Karpas-422 (cell line): Measurements from ENCODE around the gene KRT74. TPM values are rescaled to one million over a fixed set of nuclear protein-coding genes. Genes with fewer than 3 reads are reported as not detected.

ENCODE experiments used
- DNase-seq: peaks from one replicate; pipeline ENCODE4 v3.0.0-alpha.2; 2015
- H2AFZ ChIP-seq: fragments of 200-600 bp; sonication (generic); 2 replicates; pipeline ENCODE4 v1.6.1; 2014; ENCODE audit warnings: antibody characterized with exemption, low read length, mixed read lengths
- H3K27ac ChIP-seq: fragments of 200-600 bp; sonication (generic); 2 replicates; pipeline ENCODE4 v1.5.1; 2014; ENCODE audit warnings: mild to moderate bottlenecking, low read length, moderate library complexity
- H3K27me3 ChIP-seq: fragments of 200-600 bp; sonication (generic); 2 replicates; pipeline ENCODE4 v1.6.1; 2014; ENCODE audit warnings: low read length, mixed read lengths
- H3K36me3 ChIP-seq: fragments of 200-600 bp; sonication (generic); 2 replicates; pipeline ENCODE4 v1.6.1; 2014; ENCODE audit warnings: low read length, mixed read lengths; ENCODE audit not compliant: insufficient read depth
- H3K4me1 ChIP-seq: fragments of 200-600 bp; sonication (generic); 2 replicates; pipeline ENCODE4 v1.6.1; 2014; ENCODE audit warnings: mild to moderate bottlenecking, low read length, mixed read lengths
- H3K4me2 ChIP-seq: fragments of 200-600 bp; sonication (generic); 2 replicates; pipeline ENCODE4 v1.6.1; 2014; ENCODE audit warnings: low read length, low read depth, mild to moderate bottlenecking; ENCODE audit not compliant: poor library complexity, severe bottlenecking
- H3K4me3 ChIP-seq: fragments of 200-600 bp; sonication (generic); 2 replicates; pipeline ENCODE4 v1.5.1; 2014; ENCODE audit warnings: mild to moderate bottlenecking, antibody characterized with exemption, low read length, mixed read lengths
- H3K79me2 ChIP-seq: fragments of 200-600 bp; sonication (generic); 2 replicates; pipeline ENCODE4 v1.6.1; 2014; ENCODE audit warnings: mild to moderate bottlenecking, low read length, mixed read lengths
- H3K9ac ChIP-seq: fragments of 200-600 bp; sonication (generic); 2 replicates; pipeline ENCODE4 v1.6.0; 2014; ENCODE audit warnings: low read length
- H3K9me2 ChIP-seq: fragments of 200-600 bp; sonication (generic), shearing (Covaris generic); replicated peaks from 2 replicates; pipeline ENCODE4 v1.6.0; 2014; ENCODE audit warnings: mild to moderate bottlenecking, low read length, moderate library complexity; ENCODE audit not compliant: insufficient read depth
- H3K9me3 ChIP-seq: fragments of 300-700, 200-600 bp; sonication (generic); 2 replicates; pipeline ENCODE4 v1.6.1; 2014; ENCODE audit warnings: low read length, mixed read lengths
- H4K20me1 ChIP-seq: fragments of 200-600 bp; sonication (generic); 2 replicates; pipeline ENCODE4 v1.6.1; 2014; ENCODE audit warnings: mild to moderate bottlenecking, antibody characterized with exemption, low read length, low read depth; ENCODE audit not compliant: insufficient read depth
- total RNA-seq: library from RNA; depleted of rRNA; stranded (reverse); fragments of >200 nt; shearing (Covaris generic); gene quantifications from 2 replicates; pipeline ENCODE4 v1.2.3, GENCODE V29; 2014; ENCODE audit warnings: low replicate concordance; rRNA removed

Gene KRT74
- total RNA-seq, 1 experiment from 2014 or later: not detected

DNA sequence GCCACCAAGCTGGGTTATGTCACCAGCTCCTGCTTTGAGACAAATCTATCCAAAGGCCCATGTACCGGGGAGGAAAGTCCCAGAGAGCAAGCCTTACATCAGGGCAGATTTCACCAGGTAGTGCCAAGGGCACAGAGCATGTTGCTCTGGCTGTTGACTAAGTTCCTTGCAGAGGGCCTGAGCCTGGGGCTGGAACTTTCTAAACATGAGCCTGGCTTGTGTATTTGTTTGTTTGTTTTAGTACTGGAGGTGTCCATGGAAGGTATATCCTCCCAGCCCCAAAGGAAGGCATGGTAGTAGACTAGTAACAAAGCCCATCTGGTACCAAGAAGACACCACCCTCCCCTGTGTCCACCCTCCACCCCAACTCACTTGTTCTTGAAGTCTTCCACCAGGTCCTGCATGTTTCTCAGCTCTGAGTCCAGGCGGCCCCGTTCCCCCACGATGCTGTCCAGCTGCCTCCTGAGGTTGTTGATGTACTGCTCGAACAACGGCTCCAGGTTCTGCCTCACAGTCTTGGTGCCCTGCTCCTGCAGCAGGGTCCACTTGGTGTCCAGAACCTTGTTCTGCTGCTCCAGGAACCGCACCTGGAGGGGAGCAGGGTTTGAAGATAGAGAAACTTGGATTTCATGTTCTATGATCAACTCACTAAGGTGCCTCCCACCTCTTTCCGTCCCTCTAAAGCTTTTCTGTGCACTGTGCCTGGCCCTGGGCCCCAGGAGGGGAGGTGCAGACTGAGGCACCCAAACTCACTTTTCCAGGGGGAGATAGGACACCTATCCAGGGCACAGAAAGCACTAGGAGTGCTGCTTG is 54.9 kb downstream of the KRT74 start:
- no peaks in the 10 kb centered on the region for H3K27me3 ChIP-seq
- DNase-seq: no peak
- no peaks in the 10 kb centered on the region for H3K79me2 ChIP-seq
- H3K4me1 ChIP-seq: no peaks in the 10 kb centered on the region
- H4K20me1 ChIP-seq: no peaks in the 10 kb centered on the region
- H3K9ac ChIP-seq: no peak overlapping the region
- H3K36me3 ChIP-seq: no peaks in the 10 kb centered on the region
- no peaks in the 10 kb centered on the region for H3K9me3 ChIP-seq
- H3K4me3 ChIP-seq: no peak overlapping the region
- no peak overlapping the region for H2AFZ ChIP-seq
- no peaks in the 10 kb centered on the region for H3K9me2 ChIP-seq
- H3K4me2 ChIP-seq: no peak overlapping the region
- no peak overlapping the region for H3K27ac ChIP-seq

DNA sequence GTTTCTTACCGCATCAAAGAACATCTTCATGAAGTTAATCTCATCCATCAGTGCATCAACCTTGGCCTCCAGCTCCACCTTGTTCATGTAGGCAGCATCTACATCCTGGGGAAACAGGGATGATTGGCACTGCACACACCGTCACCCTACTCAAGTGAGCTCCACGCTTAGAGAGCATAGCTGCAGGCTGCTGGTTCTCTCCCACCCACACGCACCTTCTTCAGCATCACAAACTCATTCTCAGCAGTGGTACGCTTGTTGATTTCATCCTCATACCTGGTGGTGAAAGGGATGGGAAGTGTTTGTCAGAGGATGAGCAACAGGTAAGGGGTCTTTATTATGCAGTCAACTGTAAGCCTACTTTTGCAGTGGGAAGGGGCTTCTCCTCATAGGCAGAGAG is 55.8 kb downstream of the KRT74 start:
- Histone ChIP-seq H3K4me3 (no peak overlapping the region), H3K27ac (no peak overlapping the region), H2AFZ (no peak overlapping the region), H3K27me3 (no peaks in the 10 kb centered on the region), H3K4me2 (no peak overlapping the region), H3K9me2 (no peaks in the 10 kb centered on the region), H3K79me2 (no peaks in the 10 kb centered on the region), H3K36me3 (no peaks in the 10 kb centered on the region), H3K4me1 (no peaks in the 10 kb centered on the region), H4K20me1 (no peaks in the 10 kb centered on the region), H3K9ac (no peak overlapping the region), H3K9me3 (no peaks in the 10 kb centered on the region)
- DNase-seq: no peak

DNA sequence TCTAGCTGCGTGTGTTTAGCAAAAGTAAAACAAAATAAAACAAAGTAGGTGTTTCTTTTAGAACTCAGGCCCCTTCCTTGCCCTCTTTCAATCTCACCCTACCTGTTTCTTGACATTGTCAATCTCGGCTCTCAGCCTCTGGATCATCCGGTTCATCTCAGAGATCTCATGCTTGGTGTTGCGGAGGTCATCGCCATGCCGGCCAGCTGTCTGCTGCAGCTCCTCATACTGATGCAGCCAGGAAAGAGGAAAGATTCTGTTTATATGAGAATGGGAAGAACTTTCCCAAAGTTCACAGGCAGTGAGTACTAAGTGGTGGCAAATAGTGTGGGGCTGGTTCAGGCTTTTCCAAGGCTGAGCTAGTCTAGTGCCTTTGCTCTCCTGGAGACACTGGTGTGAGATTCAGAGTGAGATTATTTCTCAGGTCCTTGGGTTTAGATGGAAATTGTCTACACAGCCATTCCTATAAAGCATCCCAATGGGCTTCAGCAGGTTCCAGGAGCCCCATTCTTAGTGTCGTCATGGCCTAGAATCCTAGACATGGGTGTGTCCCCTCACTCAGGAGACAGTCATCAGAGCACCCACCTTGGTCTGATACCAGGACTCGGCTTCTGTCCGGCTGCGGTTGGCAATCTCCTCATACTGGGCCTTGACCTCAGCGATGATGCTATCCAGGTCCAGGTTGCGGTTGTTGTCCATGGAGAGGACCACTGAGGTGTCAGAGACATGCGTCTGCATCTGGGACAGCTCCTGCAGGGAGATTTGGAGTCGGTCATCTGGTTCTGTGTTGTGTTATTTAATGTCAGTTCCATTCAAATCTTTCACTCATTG is 56.4 kb downstream of the KRT74 start:
- DNase-seq: no peak
- H3K27ac ChIP-seq: no peak overlapping the region
- H3K9me3 ChIP-seq: no peaks in the 10 kb centered on the region
- H3K4me3 ChIP-seq: no peak overlapping the region
- no peak overlapping the region for H3K9ac ChIP-seq
- no peaks in the 10 kb centered on the region for H3K4me1 ChIP-seq
- H3K4me2 ChIP-seq: no peak overlapping the region
- H3K9me2 ChIP-seq: no peaks in the 10 kb centered on the region
- H4K20me1 ChIP-seq: no peaks in the 10 kb centered on the region
- no peak overlapping the region for H2AFZ ChIP-seq
- H3K36me3 ChIP-seq: no peaks in the 10 kb centered on the region
- no peaks in the 10 kb centered on the region for H3K27me3 ChIP-seq
- H3K79me2 ChIP-seq: no peaks in the 10 kb centered on the region

DNA sequence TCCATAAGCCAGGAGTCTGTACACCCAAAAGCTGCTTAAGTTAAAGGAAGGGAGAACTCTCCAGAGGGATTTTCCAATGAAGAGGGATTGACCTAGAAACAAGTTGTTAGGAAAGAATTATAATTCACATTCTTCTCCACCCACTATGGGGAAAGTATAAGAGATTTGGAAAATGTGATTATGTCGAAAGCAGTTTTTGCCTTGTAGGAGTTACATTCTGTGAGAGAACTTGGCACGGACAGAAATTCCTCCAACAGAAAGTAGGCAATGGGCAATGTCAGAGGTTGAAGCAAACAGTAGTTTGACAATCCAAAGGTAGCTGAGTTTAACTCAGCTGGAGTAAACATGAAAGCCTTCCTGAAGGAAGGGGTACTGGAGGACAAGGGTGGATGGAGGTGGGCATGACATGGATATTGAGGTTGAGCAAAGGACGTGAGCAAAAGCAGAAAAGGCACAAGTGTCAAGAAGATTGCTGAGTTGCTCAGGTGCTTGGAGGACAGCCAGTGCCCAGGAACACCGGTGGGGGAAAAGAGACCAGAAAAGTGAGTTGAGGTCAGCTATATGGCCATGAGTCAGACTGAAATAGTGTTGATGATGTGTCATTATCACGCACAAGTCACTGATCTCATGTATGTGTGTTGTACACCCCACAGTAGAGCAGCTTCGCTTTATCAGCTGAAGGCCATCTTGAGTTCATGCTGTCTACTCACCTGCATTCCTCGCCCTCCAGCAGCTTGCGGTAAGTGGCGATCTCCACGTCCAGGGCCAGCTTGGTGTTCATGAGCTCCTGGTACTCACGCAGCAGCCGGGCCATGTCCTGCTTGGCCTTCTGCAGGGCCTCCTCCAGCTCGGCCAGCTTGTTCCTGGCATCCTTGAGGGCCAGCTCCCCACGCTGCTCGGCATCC is 57.5 kb downstream of the KRT74 start:
- Histone ChIP-seq H3K9me3 (no peaks in the 10 kb centered on the region), H3K79me2 (no peaks in the 10 kb centered on the region), H3K4me2 (no peak overlapping the region), H3K27me3 (no peaks in the 10 kb centered on the region), H2AFZ (no peak overlapping the region), H3K9ac (no peak overlapping the region), H3K36me3 (no peaks in the 10 kb centered on the region), H3K27ac (no peak overlapping the region), H3K4me1 (no peaks in the 10 kb centered on the region), H3K4me3 (no peak overlapping the region), H4K20me1 (no peaks in the 10 kb centered on the region), H3K9me2 (no peaks in the 10 kb centered on the region)
- DNase-seq: no peak

Other genes starting within 250 kb of the KRT74 start
- gene KRT85, start 206.4 kb downstream of the KRT74 start, total RNA-seq: not detected in 2 replicates
- gene KRT84, start 188.2 kb downstream of the KRT74 start, total RNA-seq: not detected in 2 replicates
- not detected in 2 replicates for gene KRT82, start 167.5 kb downstream of the KRT74 start, total RNA-seq
- gene KRT75, start 139.5 kb downstream of the KRT74 start, total RNA-seq: not detected in 2 replicates
- not detected in 2 replicates for gene KRT6B, start 121.7 kb downstream of the KRT74 start, total RNA-seq
- not detected in 2 replicates for gene KRT6C, start 100.0 kb downstream of the KRT74 start, total RNA-seq
- gene KRT6A, start 80.6 kb downstream of the KRT74 start, total RNA-seq: not detected in 2 replicates
- not detected in 2 replicates for gene KRT5, start 53.4 kb downstream of the KRT74 start, total RNA-seq
- gene KRT71, start 20.7 kb downstream of the KRT74 start, total RNA-seq: not detected in 2 replicates
- not detected in 2 replicates for gene KRT72, start 27.6 kb upstream of the KRT74 start, total RNA-seq
- gene KRT73, start 44.7 kb upstream of the KRT74 start, total RNA-seq: not detected in 2 replicates
- gene KRT2, start 78.4 kb upstream of the KRT74 start, total RNA-seq: not detected in 2 replicates
- gene KRT1, start 106.6 kb upstream of the KRT74 start, total RNA-seq: not detected in 2 replicates
- gene KRT77, start 129.7 kb upstream of the KRT74 start, total RNA-seq: not detected in 2 replicates
- gene KRT76, start 203.5 kb upstream of the KRT74 start, total RNA-seq: not detected in 2 replicates
- not detected in 2 replicates for gene KRT3, start 222.3 kb upstream of the KRT74 start, total RNA-seq
- not detected in 2 replicates for gene KRT4, start 240.3 kb upstream of the KRT74 start, total RNA-seq